Trophoblast cell (in vitro differentiated cells and primary cell): ENCODE measurements around the gene SPATA24.

Experiments
- DNase-seq, 2 donors: peaks; one replicate each; pipeline ENCODE4 v3.0.0-alpha.2; 2016
- H2AFZ ChIP-seq: 2 replicates; pipeline ENCODE4 v1.6.1; 2013; ENCODE audit warnings: low read length, moderate library complexity, mild to moderate bottlenecking; ENCODE audit not compliant: insufficient read depth, poor library complexity
- H2AK5ac ChIP-seq: 2 replicates; pipeline ENCODE4 v1.6.1; 2013; ENCODE audit warnings: mild to moderate bottlenecking, low read length
- H2BK120ac ChIP-seq: 2 replicates; pipeline ENCODE4 v1.6.1; 2013; ENCODE audit warnings: low read length, mild to moderate bottlenecking, moderate library complexity; ENCODE audit not compliant: insufficient read depth, poor library complexity
- H2BK12ac ChIP-seq: 2 replicates; pipeline ENCODE4 v1.6.1; 2013; ENCODE audit warnings: mild to moderate bottlenecking, low read length, moderate library complexity
- H2BK5ac ChIP-seq: 2 replicates; pipeline ENCODE4 v1.6.1; 2013; ENCODE audit warnings: low read length, low read depth, moderate library complexity, mild to moderate bottlenecking; ENCODE audit not compliant: poor library complexity
- H3K14ac ChIP-seq: 2 replicates; pipeline ENCODE4 v1.6.1; 2013; ENCODE audit warnings: mild to moderate bottlenecking, low read length
- H3K18ac ChIP-seq: 2 replicates; pipeline ENCODE4 v1.6.1; 2013; ENCODE audit warnings: mild to moderate bottlenecking, low read length
- H3K23ac ChIP-seq: 2 replicates; pipeline ENCODE4 v1.6.1; 2013; ENCODE audit warnings: low read length
- H3K27ac ChIP-seq: 2 replicates; pipeline ENCODE4 v1.5.1; 2013; ENCODE audit warnings: low read depth, mild to moderate bottlenecking, inconsistent platforms, low read length, moderate library complexity
- H3K27me3 ChIP-seq: 2 replicates; pipeline ENCODE4 v1.6.1; 2013; ENCODE audit warnings: inconsistent platforms, mild to moderate bottlenecking, low read length, moderate library complexity; ENCODE audit not compliant: insufficient read depth
- H3K36me3 ChIP-seq, 2 experiments: 1 replicate in 1 of 2; 2 replicates in 1 of 2; pipeline ENCODE4 v1.6.1; 2013; ENCODE audit warnings: low read length in 2 of 2, mild to moderate bottlenecking in 2 of 2, moderate library complexity in 1 of 2; ENCODE audit not compliant: insufficient read depth in 2 of 2, control insufficient read depth in 1 of 2
- H3K4ac ChIP-seq: 2 replicates; pipeline ENCODE4 v1.6.1; 2013; ENCODE audit warnings: low read depth, mild to moderate bottlenecking, low read length, moderate library complexity
- H3K4me1 ChIP-seq, 2 experiments: 1 replicate in 1 of 2; 2 replicates in 1 of 2; pipeline ENCODE4 v1.6.1; 2013; ENCODE audit warnings: low read length in 2 of 2, mild to moderate bottlenecking in 2 of 2, moderate library complexity in 1 of 2; ENCODE audit not compliant: insufficient read depth in 2 of 2, control insufficient read depth in 1 of 2
- H3K4me2 ChIP-seq: 2 replicates; pipeline ENCODE4 v1.6.1; 2013; ENCODE audit warnings: inconsistent platforms, mild to moderate bottlenecking, low read length, moderate library complexity
- H3K4me3 ChIP-seq: 2 replicates; pipeline ENCODE4 v1.5.1; 2013; ENCODE audit warnings: mild to moderate bottlenecking, low read depth, low read length, inconsistent platforms
- H3K79me1 ChIP-seq: one replicate; pipeline ENCODE4 v1.6.1; 2013; ENCODE audit warnings: low read length
- H3K79me2 ChIP-seq: 2 replicates; pipeline ENCODE4 v1.6.1; 2013; ENCODE audit warnings: low read length, mild to moderate bottlenecking; ENCODE audit not compliant: control insufficient read depth, insufficient read depth, poor library complexity
- H3K9ac ChIP-seq: 2 replicates; pipeline ENCODE4 v1.6.1; 2013; ENCODE audit warnings: mild to moderate bottlenecking, low read length
- H3K9me3 ChIP-seq: 2 replicates; pipeline ENCODE4 v1.6.1; 2013; ENCODE audit warnings: low read depth, mild to moderate bottlenecking, control low read depth, inconsistent platforms, low read length; ENCODE audit not compliant: insufficient read depth
- H4K12ac ChIP-seq: 2 replicates; pipeline ENCODE4 v1.6.1; 2013; ENCODE audit warnings: low read depth, mild to moderate bottlenecking, low read length, moderate library complexity
- H4K8ac ChIP-seq: 2 replicates; pipeline ENCODE4 v1.6.1; 2013; ENCODE audit warnings: low read depth, mild to moderate bottlenecking, low read length, moderate library complexity
- H4K91ac ChIP-seq: one replicate; pipeline ENCODE4 v1.6.1; 2013; ENCODE audit warnings: low read depth, mild to moderate bottlenecking, low read length, moderate library complexity
- WGBS: extraction: QIAGEN DNeasy Blood & Tissue Kit; methylation state at CpG from one replicate; pipeline ENCODE4 v1.1.7; 2013; ENCODE audit warnings: missing lambda C conversion rate; ENCODE audit not compliant: insufficient read length, insufficient coverage; ENCODE audit errors: extremely low coverage; 5-methylcytosine and 5-hydroxymethylcytosine counted together

Gene SPATA24

GRCh38 chr5:139390639-139391569 lies 13.0 kb downstream of the SPATA24 start:
- DNase-seq: no peak
- Histone ChIP-seq H3K36me3 (no peaks in the 10 kb centered on the region), H2BK5ac (no peak overlapping the region), H3K4me3 (no peak overlapping the region), H4K8ac (no peak overlapping the region), H2AK5ac (no peak overlapping the region), H3K27ac (no peak overlapping the region), H3K79me2 (peaks cover 5% of the 10 kb centered on the region), H3K9me3 (peaks cover 2% of the 10 kb centered on the region), H3K9ac (no peak overlapping the region), H3K18ac (no peak overlapping the region), H4K91ac (no peak overlapping the region), H2AFZ (no peak overlapping the region), H4K12ac (no peak overlapping the region), H2BK120ac (no peak overlapping the region), H3K4ac (no peak overlapping the region), H3K27me3 (peaks cover 32% of the 10 kb centered on the region), H3K4me1 (peaks cover 19 to 28% of the 10 kb centered on the region in 2 experiments), H3K4me2 (no peak overlapping the region), H3K14ac (no peak overlapping the region), H3K79me1 (no peaks in the 10 kb centered on the region), H2BK12ac (no peak overlapping the region), H3K23ac (no peak overlapping the region)
- no CpG with 5 or more reads among the region's 10 CpGs for WGBS

GRCh38 chr5:139389701-139390638 lies 13.9 kb downstream of the SPATA24 start, which contains the start of gene MZB1:
MZB1 (minus strand) TSS chr5:139389913; CDS start chr5:139389856, 57 bp downstream.
- no peak within 1 kb of the TSS for H3K27ac ChIP-seq
- no peaks in the 10 kb centered on the region for H3K79me1 ChIP-seq
- no peak within 1 kb of the TSS for H2BK5ac ChIP-seq
- peaks cover 19 to 32% of the 10 kb centered on the region in 2 experiments for H3K4me1 ChIP-seq
- H3K4ac ChIP-seq: no peak within 1 kb of the TSS
- H3K9me3 ChIP-seq: no peaks in the 10 kb centered on the region
- DNase-seq: no peak
- H3K27me3 ChIP-seq: peaks cover 29% of the 10 kb centered on the region
- H4K12ac ChIP-seq: no peak within 1 kb of the TSS
- H4K8ac ChIP-seq: no peak within 1 kb of the TSS
- H3K4me3 ChIP-seq: no peak within 1 kb of the TSS
- H4K91ac ChIP-seq: no peak within 1 kb of the TSS
- H3K36me3 ChIP-seq: no peaks in the 10 kb centered on the region
- no peak within 1 kb of the TSS for H3K23ac ChIP-seq
- H2BK12ac ChIP-seq: no peak within 1 kb of the TSS
- no peak within 1 kb of the TSS for H2AK5ac ChIP-seq
- H2BK120ac ChIP-seq: no peak within 1 kb of the TSS
- H3K79me2 ChIP-seq: peaks cover 5% of the 10 kb centered on the region
- no peak within 1 kb of the TSS for H3K18ac ChIP-seq
- no peak within 1 kb of the TSS for H2AFZ ChIP-seq
- no peak within 1 kb of the TSS for H3K4me2 ChIP-seq
- no CpG with 5 or more reads among the region's 11 CpGs for WGBS
- no peak within 1 kb of the TSS for H3K9ac ChIP-seq
- H3K14ac ChIP-seq: no peak within 1 kb of the TSS

DNA sequence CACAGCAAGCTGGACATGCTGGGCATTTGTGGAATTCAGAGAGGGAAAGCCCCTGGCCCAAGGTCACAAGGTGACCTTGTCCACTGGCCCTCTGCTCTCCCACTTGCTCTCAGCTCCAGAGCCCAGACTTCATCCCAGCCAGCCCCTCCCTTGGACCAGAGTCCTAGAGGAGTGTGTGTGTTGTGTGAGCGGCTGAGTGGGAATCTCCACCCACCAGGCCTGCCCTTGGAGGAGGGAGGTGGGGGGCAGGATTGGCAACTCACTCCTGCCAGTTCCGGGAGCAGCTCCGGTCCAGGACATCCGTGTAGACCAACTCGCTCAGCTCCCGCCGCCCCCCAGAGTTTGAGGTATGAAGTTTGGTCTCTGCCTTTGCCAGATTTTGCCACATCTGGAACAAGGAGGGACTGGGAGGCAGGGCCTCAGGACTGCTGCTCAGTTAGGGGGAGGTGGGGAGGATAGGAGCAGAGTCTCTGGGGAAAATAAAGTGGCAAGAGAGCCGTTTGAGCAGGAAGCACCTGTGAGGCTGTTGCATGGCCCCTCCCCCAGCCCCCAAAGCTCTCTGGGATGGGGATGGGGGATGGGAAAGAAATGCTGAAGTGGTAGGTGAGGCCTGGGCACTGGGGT lies 15.6 kb downstream of the SPATA24 start:
- no peak overlapping the region for H2BK5ac ChIP-seq
- H3K9ac ChIP-seq: no peak overlapping the region
- H2BK120ac ChIP-seq: no peak overlapping the region
- H2AK5ac ChIP-seq: no peak overlapping the region
- no peak overlapping the region for H3K4me3 ChIP-seq
- H4K12ac ChIP-seq: no peak overlapping the region
- H3K79me2 ChIP-seq: peaks cover 4% of the 10 kb centered on the region
- H3K27me3 ChIP-seq: peaks cover 12% of the 10 kb centered on the region
- no peak overlapping the region for H3K23ac ChIP-seq
- H3K4me1 ChIP-seq: peaks cover 8 to 30% of the 10 kb centered on the region in 2 experiments
- no peak overlapping the region for H2BK12ac ChIP-seq
- H4K91ac ChIP-seq: peak overlapping the region; percentile 7
- H3K4ac ChIP-seq: no peak overlapping the region
- H3K79me1 ChIP-seq: peaks cover 5% of the 10 kb centered on the region
- no peak overlapping the region for H3K27ac ChIP-seq
- no peak overlapping the region for H4K8ac ChIP-seq
- no peak overlapping the region for H3K4me2 ChIP-seq
- no peaks in the 10 kb centered on the region for H3K36me3 ChIP-seq
- H3K18ac ChIP-seq: no peak overlapping the region
- WGBS: no CpG with 5 or more reads among the region's 8 CpGs
- H3K9me3 ChIP-seq: no peaks in the 10 kb centered on the region
- DNase-seq: no peak
- H2AFZ ChIP-seq: no peak overlapping the region
- no peak overlapping the region for H3K14ac ChIP-seq

DNA sequence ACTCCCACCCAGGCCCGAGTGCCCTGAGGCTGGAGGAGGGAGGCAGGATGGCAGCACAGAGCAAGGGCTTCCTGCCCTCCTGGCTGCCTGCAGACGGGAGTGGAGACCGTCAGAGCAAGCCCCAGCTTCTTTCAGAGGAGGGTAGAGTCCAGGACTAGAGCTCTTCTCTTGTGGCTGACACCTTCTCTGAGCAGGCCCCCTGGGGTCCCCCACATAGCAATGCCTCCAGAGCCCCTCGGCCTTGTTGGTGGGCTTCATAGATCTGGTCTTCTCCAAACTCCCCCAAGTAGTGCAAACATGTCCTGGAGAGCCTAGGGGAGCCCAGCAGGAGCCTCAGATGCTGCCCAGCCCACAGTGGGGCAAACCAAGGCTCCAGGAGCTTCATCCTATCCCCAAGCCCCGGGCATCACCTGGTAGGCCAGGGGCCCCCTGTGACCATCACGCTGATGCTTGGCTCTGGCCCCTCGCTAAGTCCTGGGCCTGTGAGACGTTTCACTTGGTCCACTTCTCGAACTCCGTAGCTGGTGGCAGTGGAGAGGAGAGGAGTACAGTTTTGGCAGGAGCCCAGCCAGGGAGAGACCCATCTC lies 16.2 kb downstream of the SPATA24 start:
- WGBS: no CpG with 5 or more reads among the region's 10 CpGs
- no peak overlapping the region for H3K18ac ChIP-seq
- H4K12ac ChIP-seq: no peak overlapping the region
- no peak overlapping the region for H3K14ac ChIP-seq
- no peak overlapping the region for H2AFZ ChIP-seq
- H3K23ac ChIP-seq: no peak overlapping the region
- peaks cover under 1% of the 10 kb centered on the region for H3K79me2 ChIP-seq
- H3K9me3 ChIP-seq: no peaks in the 10 kb centered on the region
- H4K91ac ChIP-seq: peak overlapping the region; percentile 10
- H3K9ac ChIP-seq: no peak overlapping the region
- H3K4me3 ChIP-seq: no peak overlapping the region
- DNase-seq: no peak
- H3K36me3 ChIP-seq: no peaks in the 10 kb centered on the region
- H2BK12ac ChIP-seq: no peak overlapping the region
- no peak overlapping the region for H4K8ac ChIP-seq
- H3K79me1 ChIP-seq: peaks cover 5% of the 10 kb centered on the region
- H3K27ac ChIP-seq: no peak overlapping the region
- H3K27me3 ChIP-seq: peaks cover 6% of the 10 kb centered on the region
- H3K4me2 ChIP-seq: no peak overlapping the region
- H2BK120ac ChIP-seq: no peak overlapping the region
- no peak overlapping the region for H3K4ac ChIP-seq
- H2AK5ac ChIP-seq: no peak overlapping the region
- no peak overlapping the region for H2BK5ac ChIP-seq
- peaks cover 8 to 25% of the 10 kb centered on the region in 2 experiments for H3K4me1 ChIP-seq
